Hepatocyte (in vitro differentiated cells): Measurements from ENCODE around the gene RAB8A. TPM values are rescaled to one million over a fixed set of nuclear protein-coding genes. Genes with fewer than 3 reads are reported as not detected.
"Not testable (repeated sequence)": the region's sequence is repeated elsewhere in the genome, so short reads cannot be mapped to it uniquely, and the experiment has no call there.

Source experiments
- DNase-seq: peaks from one replicate; pipeline ENCODE4 v3.0.0-alpha.2; 2016; ENCODE audit warnings: low spot score
- H2AFZ ChIP-seq: fragments of 200-600 bp; sonication (generic); 2 replicates; pipeline ENCODE4 v1.6.0; 2016; ENCODE audit warnings: antibody characterized with exemption, mild to moderate bottlenecking
- H3K27ac ChIP-seq: fragments of 200-600 bp; sonication (generic); 2 replicates; pipeline ENCODE4 v1.5.1; 2016; ENCODE audit warnings: mild to moderate bottlenecking
- H3K27me3 ChIP-seq: fragments of 200-600 bp; sonication (generic); 2 replicates; pipeline ENCODE4 v1.6.1; 2016
- H3K36me3 ChIP-seq: fragments of 200-600 bp; sonication (generic); replicated peaks from 2 replicates; pipeline ENCODE4 v1.5.1; 2016; ENCODE audit warnings: low read depth; ENCODE audit not compliant: insufficient read depth
- H3K4me1 ChIP-seq: fragments of 200-600 bp; sonication (generic); 2 replicates; pipeline ENCODE4 v1.5.1; 2016; ENCODE audit warnings: mild to moderate bottlenecking, moderate library complexity; ENCODE audit not compliant: insufficient read depth
- H3K4me2 ChIP-seq: fragments of 200-600 bp; sonication (generic); 2 replicates; pipeline ENCODE4 v1.6.0; 2016
- H3K4me3 ChIP-seq: fragments of 200-600 bp; sonication (generic); 2 replicates; pipeline ENCODE4 v1.5.1; 2016; ENCODE audit warnings: mild to moderate bottlenecking
- H3K79me2 ChIP-seq: fragments of 200-600 bp; sonication (generic); 2 replicates; pipeline ENCODE4 v1.6.0; 2017; ENCODE audit warnings: mild to moderate bottlenecking
- H3K9me2 ChIP-seq: fragments of 200-600 bp; sonication (generic); replicated peaks from 2 replicates; pipeline ENCODE4 v1.6.0; 2017; ENCODE audit warnings: mild to moderate bottlenecking; ENCODE audit not compliant: insufficient read depth
- H3K9me3 ChIP-seq: fragments of 200-600 bp; sonication (generic); 2 replicates; pipeline ENCODE4 v1.5.1; 2016; ENCODE audit warnings: low read depth, mild to moderate bottlenecking
- H4K20me1 ChIP-seq: fragments of 200-600 bp; sonication (generic); 2 replicates; pipeline ENCODE4 v1.6.0; 2016; ENCODE audit warnings: mild to moderate bottlenecking; ENCODE audit not compliant: insufficient read depth, poor library complexity, severe bottlenecking
- CTCF ChIP-seq: fragments of 200-600 bp; sonication (generic); IDR thresholded peaks from 2 replicates; pipeline ENCODE4 v1.5.1; 2016; ENCODE audit warnings: antibody characterized with exemption, mild to moderate bottlenecking; ENCODE audit not compliant: poor library complexity
- EZH2 ChIP-seq: fragments of 200-600 bp; sonication (generic); IDR thresholded peaks from 2 replicates; pipeline ENCODE4 v1.6.1; 2016; ENCODE audit warnings: antibody characterized with exemption, mild to moderate bottlenecking, borderline replicate concordance
- EZH2phosphoT487 ChIP-seq: fragments of 200-600 bp; sonication (generic); IDR thresholded peaks from one replicate; pipeline ENCODE4 v1.6.1; 2018; ENCODE audit warnings: antibody characterized with exemption, mild to moderate bottlenecking, low read depth, moderate library complexity; ENCODE audit not compliant: unreplicated experiment, severe bottlenecking
- WGBS: methylation state at CpG from one replicate; pipeline ENCODE4 v1.1.6; 2016; ENCODE audit warnings: low lambda C conversion rate; ENCODE audit errors: missing lambda C conversion rate; 5-methylcytosine and 5-hydroxymethylcytosine counted together
- polyA plus RNA-seq: library from polyadenylated mRNA; unstranded; fragments of >200 nt; fragmentation: Nextera tagmentation; extraction: Ambion mirVana; gene quantifications from 2 replicates; pipeline ENCODE4 v1.2.1, GENCODE V29; 2016
- total RNA-seq: library from RNA; depleted of rRNA; stranded (reverse); fragments of >200 nt; gene quantifications from 2 replicates; pipeline ENCODE4 v1.2.3, GENCODE V29; 2014

The RAB8A gene
- total and polyA plus RNA-seq, 2 experiments from 2014 or later, result 60.2 to 89.5 TPM

- no peak overlapping the region for H3K4me3 ChIP-seq
- no peaks in the 10 kb centered on the region for H3K9me2 ChIP-seq
- TF ChIP-seq EZH2phosphoT487 (no peak), CTCF (no peak), EZH2 (no peak)
- H3K27me3 ChIP-seq, result no peaks in the 10 kb centered on the region
- H3K27ac ChIP-seq, result peak overlapping the region; percentile 33
- peaks cover 12% of the 10 kb centered on the region for H3K4me1 ChIP-seq
- H4K20me1 ChIP-seq, result peaks cover 9% of the 10 kb centered on the region
- H3K79me2 ChIP-seq, result peaks cover 59% of the 10 kb centered on the region
- no peak overlapping the region for H3K4me2 ChIP-seq
- no peak overlapping the region for H2AFZ ChIP-seq
- no peak for DNase-seq
- no peaks in the 10 kb centered on the region for H3K36me3 ChIP-seq
- 52% methylated on average over 4 of the region's 4 CpGs for WGBS
- no peaks in the 10 kb centered on the region for H3K9me3 ChIP-seq
These were observed 4.4 kb downstream of the RAB8A start for GRCh38 chr19:16116067-16116466.

- Histone ChIP-seq H3K27ac (no peak overlapping the region), H3K4me1 (peaks cover 8% of the 10 kb centered on the region), H3K4me3 (no peak overlapping the region), H3K4me2 (no peak overlapping the region), H3K36me3 (no peaks in the 10 kb centered on the region), H3K79me2 (peaks cover 50% of the 10 kb centered on the region), H4K20me1 (peaks cover 9% of the 10 kb centered on the region), H3K9me3 (no peaks in the 10 kb centered on the region), H3K27me3 (no peaks in the 10 kb centered on the region), H3K9me2 (no peaks in the 10 kb centered on the region), H2AFZ (no peak overlapping the region)
- no peak for DNase-seq
- TF ChIP-seq CTCF (no peak), EZH2phosphoT487 (no peak), EZH2 (no peak)
- WGBS, result 94% methylated on average over 11 of the region's 11 CpGs
These were observed 5.9 kb downstream of the RAB8A start for GRCh38 chr19:16117594-16118033.

- Histone ChIP-seq H2AFZ (no peak overlapping the region), H3K79me2 (peaks cover 41% of the 10 kb centered on the region), H3K4me3 (no peak overlapping the region), H3K9me2 (no peaks in the 10 kb centered on the region), H3K9me3 (no peaks in the 10 kb centered on the region), H3K27ac (no peak overlapping the region), H3K27me3 (no peaks in the 10 kb centered on the region), H4K20me1 (peaks cover 6% of the 10 kb centered on the region), H3K4me1 (peaks cover 4% of the 10 kb centered on the region), H3K4me2 (no peak overlapping the region), H3K36me3 (no peaks in the 10 kb centered on the region)
- 93% methylated on average over 12 of the region's 12 CpGs for WGBS
- TF ChIP-seq CTCF (no peak), EZH2phosphoT487 (no peak), EZH2 (no peak)
- no peak for DNase-seq
These were observed 6.9 kb downstream of the RAB8A start for GRCh38 chr19:16118489-16119033.

GRCh38 chr19:16119075-16119857 lies 7.6 kb downstream of the RAB8A start:
- Histone ChIP-seq H3K27ac (peak overlapping the region; percentile 51), H3K79me2 (peaks cover 34% of the 10 kb centered on the region)
- not testable (repeated sequence) for H3K9me3 ChIP-seq, H3K27me3 ChIP-seq, H3K4me1 ChIP-seq, H2AFZ ChIP-seq, H3K4me3 ChIP-seq, H4K20me1 ChIP-seq, H3K9me2 ChIP-seq, H3K36me3 ChIP-seq, H3K4me2 ChIP-seq
- WGBS, result 95% methylated on average over 19 of the region's 19 CpGs
- DNase-seq, result peak; percentile 55
